ENCODE measurements around the gene SPOCD1.

DNA sequence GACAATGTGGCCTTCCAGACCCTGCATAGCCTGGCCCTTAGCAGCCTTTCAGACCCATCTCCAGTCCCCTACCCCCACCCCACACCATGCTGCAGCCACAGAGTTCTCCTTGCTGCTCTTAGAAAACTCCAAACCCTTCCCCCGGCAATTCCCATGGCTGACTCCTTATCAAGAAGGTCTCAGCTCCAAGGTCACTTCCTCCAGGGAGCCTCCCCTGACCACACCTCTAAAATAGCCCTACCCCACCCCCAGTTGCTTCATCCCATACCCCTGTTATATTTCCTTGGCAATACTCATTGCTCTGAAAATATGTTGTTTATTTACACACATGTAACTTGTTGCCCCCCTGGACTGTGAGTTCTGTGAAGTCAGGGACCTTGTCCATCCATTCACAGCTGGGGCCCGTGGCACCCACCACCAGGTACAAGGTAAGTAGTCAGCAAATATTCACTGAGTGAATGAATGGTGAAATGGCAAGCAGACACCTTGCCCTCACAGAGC lies 47.4 kb downstream of the SPOCD1 start:
- TF ChIP-seq, protein P1, sequence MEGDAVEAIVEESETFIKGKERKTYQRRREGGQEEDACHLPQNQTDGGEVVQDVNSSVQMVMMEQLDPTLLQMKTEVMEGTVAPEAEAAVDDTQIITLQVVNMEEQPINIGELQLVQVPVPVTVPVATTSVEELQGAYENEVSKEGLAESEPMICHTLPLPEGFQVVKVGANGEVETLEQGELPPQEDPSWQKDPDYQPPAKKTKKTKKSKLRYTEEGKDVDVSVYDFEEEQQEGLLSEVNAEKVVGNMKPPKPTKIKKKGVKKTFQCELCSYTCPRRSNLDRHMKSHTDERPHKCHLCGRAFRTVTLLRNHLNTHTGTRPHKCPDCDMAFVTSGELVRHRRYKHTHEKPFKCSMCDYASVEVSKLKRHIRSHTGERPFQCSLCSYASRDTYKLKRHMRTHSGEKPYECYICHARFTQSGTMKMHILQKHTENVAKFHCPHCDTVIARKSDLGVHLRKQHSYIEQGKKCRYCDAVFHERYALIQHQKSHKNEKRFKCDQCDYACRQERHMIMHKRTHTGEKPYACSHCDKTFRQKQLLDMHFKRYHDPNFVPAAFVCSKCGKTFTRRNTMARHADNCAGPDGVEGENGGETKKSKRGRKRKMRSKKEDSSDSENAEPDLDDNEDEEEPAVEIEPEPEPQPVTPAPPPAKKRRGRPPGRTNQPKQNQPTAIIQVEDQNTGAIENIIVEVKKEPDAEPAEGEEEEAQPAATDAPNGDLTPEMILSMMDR (IDR thresholded peaks at IDR 0.05) = no peak
- TF ChIP-seq POLR2A (IDR thresholded peaks at IDR 0.05) = no peak

Measured in adrenal gland (tissue), 5 donors.